HL-60 (cell line): ENCODE data around the gene TENM4.

ENCODE experiments used
- DNase-seq, 2 experiments: peaks; one replicate each; pipeline ENCODE4 v3.0.0-alpha.2; 2010 to 2020; ENCODE audit warnings: low read depth in 1 of 2, low spot score in 1 of 2
- H3K27ac ChIP-seq: fragments of 250-450 bp; sonication (Bioruptor Pico); replicated peaks from 2 replicates; pipeline ENCODE4 v1.5.1; 2020; ENCODE audit warnings: mild to moderate bottlenecking, moderate library complexity
- H3K27me3 ChIP-seq: fragments of 250-450 bp; sonication (Bioruptor Pico); 2 replicates; pipeline ENCODE4 v1.5.1; 2021; ENCODE audit warnings: mild to moderate bottlenecking, moderate library complexity; ENCODE audit not compliant: insufficient read depth, poor library complexity, severe bottlenecking
- H3K4me3 ChIP-seq: replicated peaks from 2 replicates; pipeline ENCODE4 v1.5.1; 2011; ENCODE audit warnings: mild to moderate bottlenecking, control low read depth, low read length; ENCODE audit not compliant: insufficient read depth
- GABPA ChIP-seq: IDR thresholded peaks from 2 replicates; pipeline ENCODE4 v1.6.1; 2012; ENCODE audit warnings: low read depth
- POLR2AphosphoS5 ChIP-seq: IDR thresholded peaks from 2 replicates; pipeline ENCODE4 v1.6.1; 2012; ENCODE audit warnings: low read depth
- SPI1 ChIP-seq: IDR thresholded peaks from 2 replicates; pipeline ENCODE4 v1.6.1; 2012; ENCODE audit warnings: low read depth, mild to moderate bottlenecking, borderline replicate concordance
- TF ChIP-seq, protein P1 (sequence below): IDR thresholded peaks from one replicate; pipeline ENCODE4 v1.5.1; 2011; ENCODE audit warnings: low read length, control low read depth, inconsistent platforms; ENCODE audit not compliant: insufficient read depth
- TF ChIP-seq, protein P2 (sequence below): IDR thresholded peaks from 2 replicates; pipeline ENCODE4 v1.6.1; 2012; ENCODE audit warnings: low read depth; ENCODE audit not compliant: insufficient replicate concordance

TENM4 gene

DNA sequence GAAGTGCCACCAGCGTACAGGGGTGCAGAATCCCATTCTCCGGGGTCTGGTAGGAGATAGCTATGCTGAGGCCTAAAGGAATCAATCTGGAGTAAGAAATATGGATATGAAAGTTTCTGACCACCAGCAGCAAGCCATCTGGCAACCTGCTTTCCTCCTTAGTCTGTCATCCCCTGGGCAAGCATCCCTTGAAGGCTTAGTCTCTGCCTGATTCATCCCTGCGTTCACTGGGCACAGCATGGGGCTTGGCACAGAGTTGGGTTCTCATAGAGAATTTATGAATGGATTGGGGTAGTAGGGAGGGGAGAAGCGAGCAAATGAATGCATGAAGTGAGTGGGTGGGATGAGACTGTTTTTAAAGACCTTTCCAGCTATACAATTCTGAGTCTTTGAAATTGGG is 780.4 kb downstream of the TENM4 start:
- TF ChIP-seq, protein P1, sequence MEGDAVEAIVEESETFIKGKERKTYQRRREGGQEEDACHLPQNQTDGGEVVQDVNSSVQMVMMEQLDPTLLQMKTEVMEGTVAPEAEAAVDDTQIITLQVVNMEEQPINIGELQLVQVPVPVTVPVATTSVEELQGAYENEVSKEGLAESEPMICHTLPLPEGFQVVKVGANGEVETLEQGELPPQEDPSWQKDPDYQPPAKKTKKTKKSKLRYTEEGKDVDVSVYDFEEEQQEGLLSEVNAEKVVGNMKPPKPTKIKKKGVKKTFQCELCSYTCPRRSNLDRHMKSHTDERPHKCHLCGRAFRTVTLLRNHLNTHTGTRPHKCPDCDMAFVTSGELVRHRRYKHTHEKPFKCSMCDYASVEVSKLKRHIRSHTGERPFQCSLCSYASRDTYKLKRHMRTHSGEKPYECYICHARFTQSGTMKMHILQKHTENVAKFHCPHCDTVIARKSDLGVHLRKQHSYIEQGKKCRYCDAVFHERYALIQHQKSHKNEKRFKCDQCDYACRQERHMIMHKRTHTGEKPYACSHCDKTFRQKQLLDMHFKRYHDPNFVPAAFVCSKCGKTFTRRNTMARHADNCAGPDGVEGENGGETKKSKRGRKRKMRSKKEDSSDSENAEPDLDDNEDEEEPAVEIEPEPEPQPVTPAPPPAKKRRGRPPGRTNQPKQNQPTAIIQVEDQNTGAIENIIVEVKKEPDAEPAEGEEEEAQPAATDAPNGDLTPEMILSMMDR, result no peak
- TF ChIP-seq SPI1 (no peak), GABPA (no peak), POLR2AphosphoS5 (no peak)
- TF ChIP-seq, protein P2, sequence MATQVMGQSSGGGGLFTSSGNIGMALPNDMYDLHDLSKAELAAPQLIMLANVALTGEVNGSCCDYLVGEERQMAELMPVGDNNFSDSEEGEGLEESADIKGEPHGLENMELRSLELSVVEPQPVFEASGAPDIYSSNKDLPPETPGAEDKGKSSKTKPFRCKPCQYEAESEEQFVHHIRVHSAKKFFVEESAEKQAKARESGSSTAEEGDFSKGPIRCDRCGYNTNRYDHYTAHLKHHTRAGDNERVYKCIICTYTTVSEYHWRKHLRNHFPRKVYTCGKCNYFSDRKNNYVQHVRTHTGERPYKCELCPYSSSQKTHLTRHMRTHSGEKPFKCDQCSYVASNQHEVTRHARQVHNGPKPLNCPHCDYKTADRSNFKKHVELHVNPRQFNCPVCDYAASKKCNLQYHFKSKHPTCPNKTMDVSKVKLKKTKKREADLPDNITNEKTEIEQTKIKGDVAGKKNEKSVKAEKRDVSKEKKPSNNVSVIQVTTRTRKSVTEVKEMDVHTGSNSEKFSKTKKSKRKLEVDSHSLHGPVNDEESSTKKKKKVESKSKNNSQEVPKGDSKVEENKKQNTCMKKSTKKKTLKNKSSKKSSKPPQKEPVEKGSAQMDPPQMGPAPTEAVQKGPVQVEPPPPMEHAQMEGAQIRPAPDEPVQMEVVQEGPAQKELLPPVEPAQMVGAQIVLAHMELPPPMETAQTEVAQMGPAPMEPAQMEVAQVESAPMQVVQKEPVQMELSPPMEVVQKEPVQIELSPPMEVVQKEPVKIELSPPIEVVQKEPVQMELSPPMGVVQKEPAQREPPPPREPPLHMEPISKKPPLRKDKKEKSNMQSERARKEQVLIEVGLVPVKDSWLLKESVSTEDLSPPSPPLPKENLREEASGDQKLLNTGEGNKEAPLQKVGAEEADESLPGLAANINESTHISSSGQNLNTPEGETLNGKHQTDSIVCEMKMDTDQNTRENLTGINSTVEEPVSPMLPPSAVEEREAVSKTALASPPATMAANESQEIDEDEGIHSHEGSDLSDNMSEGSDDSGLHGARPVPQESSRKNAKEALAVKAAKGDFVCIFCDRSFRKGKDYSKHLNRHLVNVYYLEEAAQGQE, result no peak
- no peak overlapping the region for H3K4me3 ChIP-seq

DNA sequence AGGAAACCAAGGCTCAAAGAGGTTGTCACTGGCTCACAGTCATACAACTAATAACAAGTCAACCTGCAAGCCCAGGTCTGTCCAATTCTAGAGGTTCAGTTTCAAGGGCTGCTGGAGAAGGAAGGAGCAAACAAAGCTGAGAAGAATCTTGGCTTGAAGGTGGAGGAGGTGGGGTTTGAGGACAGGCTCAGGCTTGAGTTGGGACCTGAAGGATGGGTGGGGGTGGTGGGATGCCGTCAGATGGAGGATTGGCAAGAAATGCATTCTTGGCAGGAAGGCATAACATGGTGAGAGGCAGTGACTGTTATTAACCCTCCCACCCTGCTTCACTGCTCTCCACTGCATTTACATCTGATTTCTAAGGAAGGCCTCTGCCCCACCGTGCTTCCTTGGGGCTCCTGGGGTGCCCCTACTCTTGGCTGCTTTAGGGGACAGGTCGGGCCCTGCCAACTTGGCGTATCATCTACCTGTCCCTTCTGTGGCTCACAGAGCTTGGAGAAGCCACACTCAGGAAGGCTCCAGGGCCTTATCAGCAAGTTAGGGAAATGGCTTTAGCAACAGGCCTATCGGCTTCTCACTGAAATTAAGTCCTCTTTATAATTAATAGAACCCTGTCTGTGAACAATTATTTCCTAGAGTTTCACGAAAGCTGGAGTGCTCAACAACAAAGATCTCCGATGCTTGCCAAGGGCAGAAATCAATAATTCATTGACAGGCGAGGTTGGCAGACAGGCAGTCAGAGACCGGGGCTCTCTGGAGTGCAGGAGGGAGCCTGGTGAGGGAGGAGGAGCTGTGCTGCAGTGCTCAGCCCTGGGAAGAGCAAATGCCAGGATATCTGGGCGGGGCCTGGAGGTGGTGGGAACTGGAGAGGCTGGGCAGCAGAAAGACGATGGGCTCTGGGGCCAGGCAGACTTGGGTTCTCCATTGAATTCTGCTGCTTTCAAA is 781.2 kb downstream of the TENM4 start:
- no peak overlapping the region for H3K27ac ChIP-seq

More for the DNA sequence above, 780.4 kb downstream of the TENM4 start:
- no peaks in the 10 kb centered on the region for H3K27me3 ChIP-seq
- DNase-seq, result no peak
- no peak overlapping the region for H3K27ac ChIP-seq

More for the DNA sequence above, 781.2 kb downstream of the TENM4 start:
- TF ChIP-seq GABPA (no peak), POLR2AphosphoS5 (no peak), SPI1 (no peak)
- TF ChIP-seq, protein P1, result no peak
- TF ChIP-seq, protein P2, result no peak
- Histone ChIP-seq H3K27me3 (no peaks in the 10 kb centered on the region), H3K4me3 (no peak overlapping the region)
- no peak for DNase-seq
